K562 (cell line): ENCODE measurements around the gene GABRQ. TPM values are rescaled to one million over a fixed set of nuclear protein-coding genes. Genes with fewer than 3 reads are reported as not detected.

ENCODE experiments used
- ARID2 ChIP-seq: fragments of 450-650 bp; IDR thresholded peaks from 2 replicates; pipeline ENCODE4 v1.6.1; 2017; ENCODE audit warnings: antibody characterized with exemption, mild to moderate bottlenecking
- BRCA1 ChIP-seq, 2 experiments: fragments of 450-650 bp in 1 of 2; sonication (generic) in 1 of 2; formaldehyde crosslinking in 1 of 2; IDR thresholded peaks; 2 replicates each; pipeline versions ENCODE4 v1.5.0 to v1.6.1; 2017 to 2020; ENCODE audit warnings: mild to moderate bottlenecking in 1 of 2, missing genetic modification reagents in 1 of 2
- CHCHD3 ChIP-seq: fragments of 250-450 bp; sonication (Bioruptor Pico); IDR thresholded peaks from 2 replicates; pipeline ENCODE4 v2.1.2; 2022; ENCODE audit warnings: mild to moderate bottlenecking
- DACH1 ChIP-seq: fragments of 450-650 bp; IDR thresholded peaks from 2 replicates; pipeline ENCODE4 v1.6.1; 2018; ENCODE audit not compliant: partially characterized antibody
- KDM2B ChIP-seq: fragments of 250-450 bp; sonication (Bioruptor Pico); IDR thresholded peaks from 2 replicates; pipeline ENCODE4 v1.8.0; 2021; ENCODE audit warnings: mild to moderate bottlenecking, moderate library complexity
- MAFK ChIP-seq: IDR thresholded peaks from 2 replicates; pipeline ENCODE4 v1.6.1; 2011; ENCODE audit warnings: low read length, improper control_type of control experiment
- NFE2L1 ChIP-seq: fragments of 450-650 bp; IDR thresholded peaks from 2 replicates; pipeline ENCODE4 v1.6.1; 2016; ENCODE audit warnings: missing genetic modification characterization, low read depth, mild to moderate bottlenecking, missing compliant biosample characterization, moderate library complexity, borderline replicate concordance
- NONO ChIP-seq, 2 experiments: fragments of 200-400 bp in 1 of 2; fragments of 450-650 bp in 1 of 2; formaldehyde crosslinking in 1 of 2; IDR thresholded peaks; 2 replicates each; pipeline ENCODE4 v1.6.1; 2017; ENCODE audit warnings: low read depth in 2 of 2, mild to moderate bottlenecking in 2 of 2, moderate library complexity in 2 of 2, low read length in 1 of 2
- NUFIP1 ChIP-seq: fragments of 450-650 bp; IDR thresholded peaks from 2 replicates; pipeline ENCODE4 v1.6.1; 2018; ENCODE audit not compliant: partially characterized antibody
- POLR2G ChIP-seq: fragments of 200-400 bp; formaldehyde crosslinking; IDR thresholded peaks from 2 replicates; pipeline ENCODE4 v1.6.1; 2017; ENCODE audit warnings: low read depth, mild to moderate bottlenecking, antibody characterized with exemption, low read length, moderate library complexity
- RCOR1 ChIP-seq, 2 experiments: IDR thresholded peaks; 2 replicates each; pipeline ENCODE4 v1.6.1; 2012; ENCODE audit warnings: low read depth in 2 of 2, low read length in 2 of 2, borderline replicate concordance in 1 of 2, improper control_type of control experiment in 1 of 2
- RNF2 ChIP-seq: sonication (generic); IDR thresholded peaks from 2 replicates; pipeline ENCODE4 v1.6.1; 2016
- SMARCE1 ChIP-seq: fragments of 450-650 bp; IDR thresholded peaks from 2 replicates; pipeline ENCODE4 v1.7.1; 2016; ENCODE audit warnings: mild to moderate bottlenecking
- SNIP1 ChIP-seq: fragments of 450-650 bp; IDR thresholded peaks from 2 replicates; pipeline ENCODE4 v1.7.1; 2017; ENCODE audit warnings: low read depth, mild to moderate bottlenecking
- TRIM28 ChIP-seq: fragments of 450-650 bp; IDR thresholded peaks from 2 replicates; pipeline ENCODE4 v1.6.1; 2017
- ZBTB7A ChIP-seq: IDR thresholded peaks from 2 replicates; pipeline ENCODE4 v1.6.1; 2011; ENCODE audit warnings: low read depth, mild to moderate bottlenecking, low read length, moderate library complexity, borderline replicate concordance; ENCODE audit not compliant: control insufficient read depth
- ZFP30 ChIP-seq: fragments of 250-450 bp; sonication (Bioruptor Pico); IDR thresholded peaks from 2 replicates; pipeline ENCODE4 v1.8.0; 2022; ENCODE audit warnings: moderate library complexity, mild to moderate bottlenecking, inconsistent platforms, borderline replicate concordance
- ZKSCAN3 ChIP-seq: fragments of 250-450 bp; sonication (Bioruptor Pico); IDR thresholded peaks from 2 replicates; pipeline ENCODE4 v1.4.0; 2020
- polyA plus RNA-seq, 8 experiments: library from polyadenylated mRNA; depleted of rRNA in 4 of 8; stranded (reverse) in 5 of 8; unstranded in 3 of 8; fragments of >200 nt; fragmentation: Nextera tagmentation in 2 of 8; fragmentation: Illumina TruSeq in 1 of 8; extraction: Ambion mirVana in 2 of 8; extraction: Trizol in 1 of 8; gene quantifications; 2 replicates each; pipeline versions ENCODE4 v1.2.1 to v1.2.3, GENCODE V29; 2011 to 2014; ENCODE audit warnings: inconsistent platforms in 1 of 8, missing spikeins in 1 of 8
- total RNA-seq, 7 experiments: library from RNA; depleted of rRNA in 6 of 7; stranded (reverse); fragments of >200 nt in 6 of 7; fragmentation: Illumina TruSeq in 2 of 7; extraction: Trizol in 2 of 7; gene quantifications; 2 replicates each; pipeline versions ENCODE4 v1.2.1 to v1.2.3, GENCODE V29; 2011 to 2021; ENCODE audit warnings: low replicate concordance in 1 of 7
- TF ChIP-seq, protein P1 (sequence below): fragments of 450-650 bp; formaldehyde crosslinking; IDR thresholded peaks from 2 replicates; pipeline ENCODE4 v1.4.0; 2020; ENCODE audit warnings: mild to moderate bottlenecking, mixed read lengths
- TF ChIP-seq, protein P2 (sequence below), 2 experiments: fragments of 450-650 bp in 1 of 2; sonication (generic) in 1 of 2; formaldehyde crosslinking; conservative IDR thresholded peaks; 2 replicates each; pipeline versions ENCODE4 v1.4.0 to v1.8.1; 2020 to 2022; ENCODE audit warnings: mild to moderate bottlenecking in 1 of 2, missing genetic modification reagents in 1 of 2
- TF ChIP-seq, protein P3 (sequence below), 2 experiments: fragments of 450-650 bp in 1 of 2; sonication (generic) in 1 of 2; formaldehyde crosslinking in 1 of 2; IDR thresholded peaks in 1 of 2; conservative IDR thresholded peaks in 1 of 2; 2 replicates each; pipeline versions ENCODE4 v1.6.1 to v1.8.1; 2016 to 2023; ENCODE audit warnings: mild to moderate bottlenecking in 2 of 2, moderate library complexity in 2 of 2, inconsistent platforms in 1 of 2, missing genetic modification reagents in 1 of 2
- TF ChIP-seq, protein P4 (sequence below): fragments of 250-450 bp; sonication (Bioruptor Pico); IDR thresholded peaks from 2 replicates; pipeline ENCODE4 v1.8.0; 2022; ENCODE audit warnings: moderate library complexity, mild to moderate bottlenecking, inconsistent platforms
- TF ChIP-seq, protein P5 (sequence below), 3 experiments: IDR thresholded peaks in 2 of 3; conservative IDR thresholded peaks in 1 of 3; 2 replicates each; pipeline ENCODE4 v1.5.1; 2011 to 2012; ENCODE audit warnings: low read length in 3 of 3, mild to moderate bottlenecking in 3 of 3, control low read depth in 2 of 3, improper control_type of control experiment in 1 of 3, inconsistent platforms in 1 of 3, low read depth in 1 of 3, mixed read lengths in 1 of 3, moderate library complexity in 1 of 3; ENCODE audit not compliant: insufficient read depth in 2 of 3

Gene GABRQ
- total and polyA plus RNA-seq, 9 of the 15 experiments (the other 6 are each of a cell fraction or from before 2014, with no cell fraction given): 0.25 to 3.2 (median 1.8) TPM

DNA sequence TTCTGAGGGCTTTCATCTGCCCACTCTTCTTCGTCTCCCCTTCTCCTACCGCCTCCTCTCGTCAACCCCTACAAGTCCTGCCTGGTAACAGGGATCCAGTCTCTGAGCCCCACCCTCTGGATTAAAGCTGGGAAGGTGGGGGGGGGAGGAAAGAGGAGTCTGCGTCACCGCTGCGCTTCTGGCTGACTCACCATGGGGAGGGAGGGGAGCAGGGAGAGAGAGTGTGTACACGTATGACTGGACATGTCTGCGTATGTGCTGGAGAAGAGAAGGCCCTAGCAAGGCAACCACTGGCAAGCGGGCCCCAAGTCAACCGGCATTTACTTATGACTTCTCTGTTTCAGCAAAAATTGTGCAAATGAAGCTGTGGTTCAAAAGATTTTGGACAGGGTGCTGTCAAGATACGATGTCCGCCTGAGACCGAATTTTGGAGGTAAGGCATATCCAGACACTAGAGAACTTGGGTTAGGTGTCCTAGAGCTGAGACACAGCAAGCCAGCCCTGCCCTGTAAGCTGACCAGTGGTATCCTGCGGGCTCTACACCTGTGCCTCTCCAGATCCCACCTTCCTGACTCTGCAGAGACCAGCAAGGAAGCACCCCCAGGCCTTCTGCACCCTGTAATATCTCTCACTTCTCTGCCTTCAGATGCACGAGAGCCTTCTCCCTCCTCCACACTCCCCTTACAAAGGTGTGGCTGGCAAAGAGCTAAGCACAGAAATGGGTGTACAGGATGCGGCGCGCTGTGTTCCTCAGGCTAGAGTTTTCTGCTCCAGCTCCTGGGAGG lies 2.5 kb downstream of the GABRQ start (continued):
- TF ChIP-seq, protein P1, sequence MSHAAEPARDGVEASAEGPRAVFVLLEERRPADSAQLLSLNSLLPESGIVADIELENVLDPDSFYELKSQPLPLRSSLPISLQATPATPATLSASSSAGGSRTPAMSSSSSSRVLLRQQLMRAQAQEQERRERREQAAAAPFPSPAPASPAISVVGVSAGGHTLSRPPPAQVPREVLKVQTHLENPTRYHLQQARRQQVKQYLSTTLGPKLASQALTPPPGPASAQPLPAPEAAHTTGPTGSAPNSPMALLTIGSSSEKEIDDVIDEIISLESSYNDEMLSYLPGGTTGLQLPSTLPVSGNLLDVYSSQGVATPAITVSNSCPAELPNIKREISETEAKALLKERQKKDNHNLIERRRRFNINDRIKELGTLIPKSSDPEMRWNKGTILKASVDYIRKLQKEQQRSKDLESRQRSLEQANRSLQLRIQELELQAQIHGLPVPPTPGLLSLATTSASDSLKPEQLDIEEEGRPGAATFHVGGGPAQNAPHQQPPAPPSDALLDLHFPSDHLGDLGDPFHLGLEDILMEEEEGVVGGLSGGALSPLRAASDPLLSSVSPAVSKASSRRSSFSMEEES (CRISPR knock-in tag): no peak
- no peak for TF ChIP-seq SMARCE1
- TF ChIP-seq KDM2B (CRISPR knock-in tag): no peak
- no peak for TF ChIP-seq NONO (IDR thresholded peaks at IDR 0.05; ENCODE audit: low read depth in 2 of 2, low read length in 1 of 2)
- no peak for TF ChIP-seq ZFP30 (CRISPR knock-in tag)
- TF ChIP-seq RCOR1 (IDR thresholded peaks at IDR 0.05; ENCODE audit: borderline replicate concordance in 1 of 2, low read depth in 2 of 2, low read length in 2 of 2): no peak
- TF ChIP-seq, protein P2, sequence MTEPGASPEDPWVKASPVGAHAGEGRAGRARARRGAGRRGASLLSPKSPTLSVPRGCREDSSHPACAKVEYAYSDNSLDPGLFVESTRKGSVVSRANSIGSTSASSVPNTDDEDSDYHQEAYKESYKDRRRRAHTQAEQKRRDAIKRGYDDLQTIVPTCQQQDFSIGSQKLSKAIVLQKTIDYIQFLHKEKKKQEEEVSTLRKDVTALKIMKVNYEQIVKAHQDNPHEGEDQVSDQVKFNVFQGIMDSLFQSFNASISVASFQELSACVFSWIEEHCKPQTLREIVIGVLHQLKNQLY (CRISPR knock-in tag; conservative IDR thresholded peaks at IDR 0.05): no peak
- no peak for TF ChIP-seq NFE2L1 (tag)
- no peak for TF ChIP-seq SNIP1
- TF ChIP-seq, protein P3, sequence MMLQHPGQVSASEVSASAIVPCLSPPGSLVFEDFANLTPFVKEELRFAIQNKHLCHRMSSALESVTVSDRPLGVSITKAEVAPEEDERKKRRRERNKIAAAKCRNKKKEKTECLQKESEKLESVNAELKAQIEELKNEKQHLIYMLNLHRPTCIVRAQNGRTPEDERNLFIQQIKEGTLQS (IDR thresholded peaks at IDR 0.05): peak; percentile 91
- TF ChIP-seq, protein P3 (CRISPR knock-in tag; conservative IDR thresholded peaks at IDR 0.05): peak; percentile 84; the same call in 1 of the 2 replicates
- TF ChIP-seq MAFK: 0 out of 2 replicates have a peak, but pooled peaks have one; percentile 20
- TF ChIP-seq CHCHD3 (CRISPR knock-in tag): no peak
- TF ChIP-seq ZKSCAN3: no peak
- TF ChIP-seq POLR2G: no peak
- no peak for TF ChIP-seq DACH1
- no peak for TF ChIP-seq NUFIP1
- TF ChIP-seq BRCA1 (IDR thresholded peaks at IDR 0.05): no peak
- TF ChIP-seq BRCA1 (CRISPR knock-in tag; IDR thresholded peaks at IDR 0.05): no peak
- TF ChIP-seq TRIM28: no peak
- TF ChIP-seq, protein P4, sequence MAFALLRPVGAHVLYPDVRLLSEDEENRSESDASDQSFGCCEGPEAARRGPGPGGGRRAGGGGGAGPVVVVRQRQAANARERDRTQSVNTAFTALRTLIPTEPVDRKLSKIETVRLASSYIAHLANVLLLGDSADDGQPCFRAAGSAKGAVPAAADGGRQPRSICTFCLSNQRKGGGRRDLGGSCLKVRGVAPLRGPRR: no peak
- no peak for TF ChIP-seq ZBTB7A
- no peak for TF ChIP-seq ARID2
- TF ChIP-seq RNF2: no peak
- TF ChIP-seq, protein P5, sequence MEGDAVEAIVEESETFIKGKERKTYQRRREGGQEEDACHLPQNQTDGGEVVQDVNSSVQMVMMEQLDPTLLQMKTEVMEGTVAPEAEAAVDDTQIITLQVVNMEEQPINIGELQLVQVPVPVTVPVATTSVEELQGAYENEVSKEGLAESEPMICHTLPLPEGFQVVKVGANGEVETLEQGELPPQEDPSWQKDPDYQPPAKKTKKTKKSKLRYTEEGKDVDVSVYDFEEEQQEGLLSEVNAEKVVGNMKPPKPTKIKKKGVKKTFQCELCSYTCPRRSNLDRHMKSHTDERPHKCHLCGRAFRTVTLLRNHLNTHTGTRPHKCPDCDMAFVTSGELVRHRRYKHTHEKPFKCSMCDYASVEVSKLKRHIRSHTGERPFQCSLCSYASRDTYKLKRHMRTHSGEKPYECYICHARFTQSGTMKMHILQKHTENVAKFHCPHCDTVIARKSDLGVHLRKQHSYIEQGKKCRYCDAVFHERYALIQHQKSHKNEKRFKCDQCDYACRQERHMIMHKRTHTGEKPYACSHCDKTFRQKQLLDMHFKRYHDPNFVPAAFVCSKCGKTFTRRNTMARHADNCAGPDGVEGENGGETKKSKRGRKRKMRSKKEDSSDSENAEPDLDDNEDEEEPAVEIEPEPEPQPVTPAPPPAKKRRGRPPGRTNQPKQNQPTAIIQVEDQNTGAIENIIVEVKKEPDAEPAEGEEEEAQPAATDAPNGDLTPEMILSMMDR (IDR thresholded peaks at IDR 0.05 in 2 of 3, conservative IDR thresholded peaks at IDR 0.05 in 1 of 3; ENCODE audit: insufficient read depth in 2 of 3, low read depth in 1 of 3, low read length in 3 of 3): no peak
